Measurements from ENCODE around the gene MCAM. TPM values are rescaled to one million over a fixed set of nuclear protein-coding genes. Genes with fewer than 3 reads are reported as not detected.

The MCAM gene
- total and polyA plus RNA-seq, 10 of the 15 experiments (the other 5 are each of a cell fraction or from before 2014, with no cell fraction given), result 3.1 to 19.7 (median 9.3) TPM

DNA sequence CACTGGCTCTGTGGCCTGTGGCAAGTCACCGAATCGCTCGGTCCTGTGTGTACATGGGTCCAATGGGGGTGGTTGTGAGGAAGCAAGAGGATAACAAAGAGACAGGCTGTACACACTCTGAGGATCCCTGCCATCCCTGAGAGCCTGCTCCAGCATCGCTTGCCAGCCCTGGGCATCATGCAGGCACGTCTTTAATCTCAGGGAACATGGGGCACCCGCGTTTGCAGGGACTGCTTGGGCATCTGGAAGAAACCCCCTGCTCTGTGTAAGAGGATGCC lies 25.0 kb upstream of the MCAM start:
- Histone ChIP-seq H3K4me1 (ENCODE audit: control insufficient read depth, insufficient read depth, low read length) (no peaks in the 10 kb centered on the region), H2AFZ (ENCODE audit: control insufficient read depth, low read depth, low read length) (no peak overlapping the region), H3K79me2 (ENCODE audit: control insufficient read depth, insufficient read depth, low read length) (no peaks in the 10 kb centered on the region), H3K4me2 (ENCODE audit: control insufficient read depth, insufficient read depth) (no peak overlapping the region), H3K9ac (ENCODE audit: control insufficient read depth, insufficient read depth, low read length) (no peak overlapping the region), H3K4me3 (no peak overlapping the region), H3K27ac (ENCODE audit: control insufficient read depth, insufficient read depth) (no peak overlapping the region), H4K20me1 (ENCODE audit: control insufficient read depth, insufficient read depth) (no peaks in the 10 kb centered on the region), H3K9me3 (replicated peaks; ENCODE audit: control insufficient read depth, insufficient read depth, low read length) (no peaks in the 10 kb centered on the region), H3K36me3 (ENCODE audit: control insufficient read depth in 2 of 2, insufficient read depth in 2 of 2, low read length in 1 of 2) (no peaks in the 10 kb centered on the region), H3K27me3 (replicated peaks in 1 of 2; ENCODE audit: control insufficient read depth in 2 of 2, insufficient read depth in 2 of 2, low read length in 1 of 2) (peaks cover 9 to 11% of the 10 kb centered on the region in 2 experiments)
- WGBS (ENCODE audit: insufficient coverage, insufficient replicate concordance, low lambda C conversion rate, missing lambda C conversion rate), result 55% methylated on average over 7 of the region's 7 CpGs
- TF ChIP-seq, protein P1, sequence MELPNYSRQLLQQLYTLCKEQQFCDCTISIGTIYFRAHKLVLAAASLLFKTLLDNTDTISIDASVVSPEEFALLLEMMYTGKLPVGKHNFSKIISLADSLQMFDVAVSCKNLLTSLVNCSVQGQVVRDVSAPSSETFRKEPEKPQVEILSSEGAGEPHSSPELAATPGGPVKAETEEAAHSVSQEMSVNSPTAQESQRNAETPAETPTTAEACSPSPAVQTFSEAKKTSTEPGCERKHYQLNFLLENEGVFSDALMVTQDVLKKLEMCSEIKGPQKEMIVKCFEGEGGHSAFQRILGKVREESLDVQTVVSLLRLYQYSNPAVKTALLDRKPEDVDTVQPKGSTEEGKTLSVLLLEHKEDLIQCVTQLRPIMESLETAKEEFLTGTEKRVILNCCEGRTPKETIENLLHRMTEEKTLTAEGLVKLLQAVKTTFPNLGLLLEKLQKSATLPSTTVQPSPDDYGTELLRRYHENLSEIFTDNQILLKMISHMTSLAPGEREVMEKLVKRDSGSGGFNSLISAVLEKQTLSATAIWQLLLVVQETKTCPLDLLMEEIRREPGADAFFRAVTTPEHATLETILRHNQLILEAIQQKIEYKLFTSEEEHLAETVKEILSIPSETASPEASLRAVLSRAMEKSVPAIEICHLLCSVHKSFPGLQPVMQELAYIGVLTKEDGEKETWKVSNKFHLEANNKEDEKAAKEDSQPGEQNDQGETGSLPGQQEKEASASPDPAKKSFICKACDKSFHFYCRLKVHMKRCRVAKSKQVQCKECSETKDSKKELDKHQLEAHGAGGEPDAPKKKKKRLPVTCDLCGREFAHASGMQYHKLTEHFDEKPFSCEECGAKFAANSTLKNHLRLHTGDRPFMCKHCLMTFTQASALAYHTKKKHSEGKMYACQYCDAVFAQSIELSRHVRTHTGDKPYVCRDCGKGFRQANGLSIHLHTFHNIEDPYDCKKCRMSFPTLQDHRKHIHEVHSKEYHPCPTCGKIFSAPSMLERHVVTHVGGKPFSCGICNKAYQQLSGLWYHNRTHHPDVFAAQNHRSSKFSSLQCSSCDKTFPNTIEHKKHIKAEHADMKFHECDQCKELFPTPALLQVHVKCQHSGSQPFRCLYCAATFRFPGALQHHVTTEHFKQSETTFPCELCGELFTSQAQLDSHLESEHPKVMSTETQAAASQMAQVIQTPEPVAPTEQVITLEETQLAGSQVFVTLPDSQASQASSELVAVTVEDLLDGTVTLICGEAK (IDR thresholded peaks at IDR 0.05; ENCODE audit: borderline replicate concordance), result no peak
- TF ChIP-seq HCFC1 (IDR thresholded peaks at IDR 0.05; ENCODE audit: low read length), result no peak
- TF ChIP-seq KLF5 (IDR thresholded peaks at IDR 0.05; ENCODE audit: partially characterized antibody), result no peak
- no peak for TF ChIP-seq RFX5 (IDR thresholded peaks at IDR 0.05; ENCODE audit: low read depth, low read length)
- TF ChIP-seq, protein P2, sequence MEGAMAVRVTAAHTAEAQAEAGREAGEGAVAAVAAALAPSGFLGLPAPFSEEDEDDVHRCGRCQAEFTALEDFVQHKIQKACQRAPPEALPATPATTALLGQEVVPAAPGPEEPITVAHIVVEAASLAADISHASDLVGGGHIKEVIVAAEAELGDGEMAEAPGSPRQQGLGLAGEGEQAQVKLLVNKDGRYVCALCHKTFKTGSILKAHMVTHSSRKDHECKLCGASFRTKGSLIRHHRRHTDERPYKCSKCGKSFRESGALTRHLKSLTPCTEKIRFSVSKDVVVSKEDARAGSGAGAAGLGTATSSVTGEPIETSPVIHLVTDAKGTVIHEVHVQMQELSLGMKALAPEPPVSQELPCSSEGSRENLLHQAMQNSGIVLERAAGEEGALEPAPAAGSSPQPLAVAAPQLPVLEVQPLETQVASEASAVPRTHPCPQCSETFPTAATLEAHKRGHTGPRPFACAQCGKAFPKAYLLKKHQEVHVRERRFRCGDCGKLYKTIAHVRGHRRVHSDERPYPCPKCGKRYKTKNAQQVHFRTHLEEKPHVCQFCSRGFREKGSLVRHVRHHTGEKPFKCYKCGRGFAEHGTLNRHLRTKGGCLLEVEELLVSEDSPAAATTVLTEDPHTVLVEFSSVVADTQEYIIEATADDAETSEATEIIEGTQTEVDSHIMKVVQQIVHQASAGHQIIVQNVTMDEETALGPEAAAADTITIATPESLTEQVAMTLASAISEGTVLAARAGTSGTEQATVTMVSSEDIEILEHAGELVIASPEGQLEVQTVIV (IDR thresholded peaks at IDR 0.05; ENCODE audit: borderline replicate concordance, partially characterized antibody), result no peak
- no peak for TF ChIP-seq CREM (IDR thresholded peaks at IDR 0.05; ENCODE audit: low read depth)
- TF ChIP-seq NFYB (IDR thresholded peaks at IDR 0.05; ENCODE audit: insufficient read depth, low read depth, low read length), result no peak
- no peak for TF ChIP-seq PML (IDR thresholded peaks at IDR 0.05; ENCODE audit: low read length)
- FAIRE-seq, result no peak
- ChIA-PET CTCF (interaction anchor here (1.6 to 2.4 kb wide), 2 partner anchors 14 kb away, joined by 3 to 8 read pairs; no protein-coding TSS in a partner anchor), SMC1A (ENCODE audit: uncharacterized antibody, unreplicated experiment) (interaction anchor here (0.6 kb wide), 1 partner anchor 21 kb away, joined by 3 read pairs; no protein-coding TSS in a partner anchor), POLR2A (no interaction called here), RAD21 (ENCODE audit: unreplicated experiment) (no interaction called here)
- no peak for DNase-seq (ENCODE audit: low read depth, low spot score)
- in situ Hi-C loops (cut with MboI), result no loop called here
- BruUV-seq (replicated peaks), result no TSS peak
- intact Hi-C loops (cut with micrococcal nuclease; ENCODE audit: unreplicated experiment), result no loop called here
- no peak for ATAC-seq

Data from GM12878 (cell line).